Thymus (tissue), 11 donors: ENCODE data around the gene VANGL1. TPM values are rescaled to one million over a fixed set of nuclear protein-coding genes. Genes with fewer than 3 reads are reported as not detected.

ENCODE experiments used
- DNase-seq, 9 donors: peaks; one replicate each; pipeline ENCODE4 v3.0.0-alpha.2; 2013; ENCODE audit warnings: low spot score in 9 of 9, low read depth in 6 of 9, missing footprints in 1 of 9
- H3K27ac ChIP-seq, 2 donors: one replicate each; pipeline ENCODE4 v1.5.1; 2013; ENCODE audit warnings: control low read depth in 1 of 2, low read depth in 1 of 2, low read length in 1 of 2, mild to moderate bottlenecking in 1 of 2, moderate library complexity in 1 of 2
- H3K27me3 ChIP-seq, 2 donors: one replicate each; pipeline ENCODE4 v1.5.1; 2013; ENCODE audit warnings: low read length in 1 of 2; ENCODE audit not compliant: control insufficient read depth in 2 of 2, insufficient read depth in 1 of 2
- H3K36me3 ChIP-seq, 2 donors: one replicate each; pipeline ENCODE4 v1.5.1; 2013; ENCODE audit warnings: low read length in 1 of 2, mild to moderate bottlenecking in 1 of 2, moderate library complexity in 1 of 2; ENCODE audit not compliant: control insufficient read depth in 2 of 2, insufficient read depth in 2 of 2
- H3K4me1 ChIP-seq, 2 donors: one replicate each; pipeline ENCODE4 v1.5.1; 2013; ENCODE audit warnings: low read length in 2 of 2; ENCODE audit not compliant: control insufficient read depth in 2 of 2, insufficient read depth in 2 of 2
- H3K4me3 ChIP-seq, 2 donors: one replicate each; pipeline ENCODE4 v1.5.1; 2013; ENCODE audit warnings: low read length in 2 of 2, control low read depth in 1 of 2, mild to moderate bottlenecking in 1 of 2
- H3K9me3 ChIP-seq, 2 donors: one replicate each; pipeline ENCODE4 v1.5.1; 2013; ENCODE audit warnings: low read length in 1 of 2, mild to moderate bottlenecking in 1 of 2; ENCODE audit not compliant: control insufficient read depth in 2 of 2, insufficient read depth in 1 of 2
- WGBS: extraction: QIAGEN DNeasy Blood & Tissue Kit; methylation state at CpG from one replicate; pipeline ENCODE4 v1.1.7; 2013; 5-methylcytosine and 5-hydroxymethylcytosine counted together
- polyA plus RNA-seq: library from polyadenylated mRNA; stranded (reverse); fragments of 200-250 nt; gene quantifications from one replicate; pipeline ENCODE4 v1.2.3, GENCODE V29; 2013
- total RNA-seq: library from RNA; stranded (reverse); fragments of 120-200 nt; gene quantifications from one replicate; pipeline ENCODE4 v1.2.4, GENCODE V29; 2013
- donor health status: healthy.

Gene VANGL1
- total and polyA plus RNA-seq, 2 donors, result 2.9 to 6.7 TPM

- 94% methylated on average over 1 of the region's 1 CpG for WGBS
- Histone ChIP-seq H3K27me3 (no peaks in the 10 kb centered on the region), H3K9me3 (no peaks in the 10 kb centered on the region), H3K4me3 (no peak overlapping the region), H3K4me1 (peaks cover 34 to 49% of the 10 kb centered on the region in 2 donors), H3K36me3 (no peaks in the 10 kb centered on the region), H3K27ac (no peak overlapping the region)
- no peak for DNase-seq
Measured at GRCh38 chr1:115714572-115715141, 72.9 kb downstream of the VANGL1 start.

DNA sequence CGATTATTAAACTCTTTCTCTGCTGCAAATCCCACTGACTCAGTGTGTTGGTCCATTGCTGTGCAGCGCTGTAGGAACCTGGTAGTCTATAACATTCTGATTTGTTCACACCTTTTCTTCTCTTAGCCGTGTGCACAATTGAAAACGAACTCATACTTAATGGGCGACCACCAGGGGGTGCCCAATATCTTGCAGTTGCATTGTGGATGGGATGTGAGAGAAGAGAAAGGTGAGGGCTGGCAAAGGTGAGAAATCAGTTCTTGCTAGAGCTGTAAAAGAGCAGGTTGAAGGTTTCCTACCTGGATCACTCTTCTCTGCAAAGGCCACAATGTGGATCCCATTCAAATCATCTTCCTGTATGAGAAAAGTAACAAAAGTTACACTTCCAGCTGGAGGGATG, 75.8 kb downstream of the VANGL1 start:
- peaks cover 10 to 27% of the 10 kb centered on the region in 2 donors for H3K4me1 ChIP-seq
- H3K4me3 ChIP-seq, result no peak overlapping the region
- WGBS, result 59% methylated on average over 5 of the region's 5 CpGs
- H3K27ac ChIP-seq, result no peak overlapping the region
- H3K27me3 ChIP-seq, result no peaks in the 10 kb centered on the region
- H3K9me3 ChIP-seq, result no peaks in the 10 kb centered on the region
- H3K36me3 ChIP-seq, result no peaks in the 10 kb centered on the region
- DNase-seq, result peak in 5 of 9 donors; percentile 42 to 66 (median 47)

DNA sequence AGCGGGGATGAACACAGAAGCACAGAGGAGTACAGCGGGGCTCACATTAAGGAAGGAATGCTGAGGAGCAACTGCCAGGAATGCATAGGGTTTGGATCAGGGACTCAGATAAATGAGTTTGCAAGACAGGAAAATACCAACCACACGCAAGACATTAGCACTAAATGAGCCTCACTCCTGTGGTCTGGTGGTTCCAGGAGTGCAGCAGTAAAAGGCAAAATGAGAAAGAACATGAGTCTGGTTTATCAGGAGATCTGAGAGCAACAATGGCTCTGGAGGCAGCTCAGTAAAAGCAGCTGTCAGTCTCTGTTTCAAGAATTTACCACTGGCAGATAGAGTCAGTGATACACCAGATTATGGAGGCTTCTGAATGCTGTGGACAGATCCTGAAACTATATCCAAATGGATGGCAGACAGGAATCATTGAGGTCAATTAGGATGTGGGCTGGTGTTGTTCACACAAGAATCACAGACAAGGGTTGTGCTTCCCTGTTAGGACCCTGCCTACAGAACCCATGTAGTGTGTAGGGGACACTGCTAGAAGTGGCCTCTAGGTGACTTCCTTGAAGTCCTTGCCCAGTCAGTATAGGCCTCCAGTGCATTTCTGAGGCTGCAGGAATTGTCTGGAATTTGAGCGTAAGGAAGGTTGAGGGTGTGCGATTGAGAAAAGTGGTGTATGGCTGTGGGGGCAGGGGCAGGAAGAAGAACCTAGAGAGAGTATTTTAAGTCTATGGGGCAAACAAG, 76.4 kb downstream of the VANGL1 start:
- WGBS, result 84% methylated on average over 5 of the region's 5 CpGs
- Histone ChIP-seq H3K27ac (no peak overlapping the region), H3K36me3 (no peaks in the 10 kb centered on the region), H3K9me3 (no peaks in the 10 kb centered on the region), H3K4me1 (peaks cover 10 to 21% of the 10 kb centered on the region in 2 donors), H3K27me3 (no peaks in the 10 kb centered on the region), H3K4me3 (no peak overlapping the region)
- peak in 2 of 9 donors; percentile 30 to 67 for DNase-seq

DNA sequence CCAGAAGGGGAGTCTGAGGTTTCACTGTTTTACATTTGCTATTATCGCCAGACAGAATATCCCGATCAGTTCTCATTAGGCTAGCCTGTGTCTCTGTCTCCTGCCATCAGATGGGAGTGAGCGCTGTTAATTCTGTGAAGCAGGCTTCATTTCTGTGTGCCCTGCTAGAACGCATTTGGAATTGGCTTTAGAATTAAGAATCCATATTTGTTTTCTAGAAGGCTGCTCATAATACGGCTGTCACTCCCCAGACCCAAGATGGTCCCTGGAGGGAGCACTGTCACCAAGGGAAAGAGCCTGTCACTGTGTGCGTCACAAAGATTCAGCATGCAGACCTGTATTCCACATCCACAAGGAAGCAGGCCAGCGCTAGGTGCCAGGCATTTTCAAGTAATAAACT, 77.5 kb downstream of the VANGL1 start:
- Histone ChIP-seq H3K27ac (no peak overlapping the region), H3K9me3 (no peaks in the 10 kb centered on the region), H3K36me3 (no peaks in the 10 kb centered on the region), H3K27me3 (no peaks in the 10 kb centered on the region), H3K4me1 (peaks cover 10 to 13% of the 10 kb centered on the region in 2 donors), H3K4me3 (no peak overlapping the region)
- 98% methylated on average over 7 of the region's 7 CpGs for WGBS
- no peak for DNase-seq

- Histone ChIP-seq H3K36me3 (no peaks in the 10 kb centered on the region), H3K27me3 (no peaks in the 10 kb centered on the region), H3K27ac (no peak overlapping the region), H3K4me1 (peaks cover 10 to 13% of the 10 kb centered on the region in 2 donors), H3K4me3 (no peak overlapping the region), H3K9me3 (no peaks in the 10 kb centered on the region)
- DNase-seq, result no peak
- 93% methylated on average over 1 of the region's 1 CpG for WGBS
Measured at GRCh38 chr1:115722221-115722620, 80.5 kb downstream of the VANGL1 start.

GRCh38 chr1:115723756-115724155, 82.0 kb downstream of the VANGL1 start:
- Histone ChIP-seq H3K27ac (no peak overlapping the region), H3K4me3 (no peak overlapping the region), H3K36me3 (no peaks in the 10 kb centered on the region), H3K27me3 (no peaks in the 10 kb centered on the region), H3K4me1 (peaks cover 0 to under 1% of the 10 kb centered on the region in 2 donors), H3K9me3 (no peaks in the 10 kb centered on the region)
- WGBS, result 97% methylated on average over 5 of the region's 5 CpGs
- no peak for DNase-seq

DNA sequence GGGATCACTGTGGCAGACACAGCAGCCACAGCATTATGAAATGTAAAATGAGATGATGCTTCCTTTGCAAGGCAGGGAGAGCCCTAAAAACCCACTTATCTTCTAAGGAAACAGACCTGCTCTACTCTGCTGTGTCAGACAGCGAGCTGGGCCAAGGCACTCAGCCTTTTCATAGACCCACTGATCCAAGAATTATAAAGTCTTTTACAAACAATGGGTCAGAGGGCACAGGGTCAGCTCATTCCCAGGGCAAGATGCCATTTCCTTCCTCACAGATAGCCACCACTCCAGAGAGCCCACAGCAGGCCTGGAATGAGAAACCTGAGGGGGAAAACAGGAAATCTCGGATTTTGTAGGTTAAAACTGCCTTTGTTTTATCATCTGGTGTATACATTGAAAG, 83.8 kb downstream of the VANGL1 start:
- Histone ChIP-seq H3K27me3 (no peaks in the 10 kb centered on the region), H3K27ac (no peak overlapping the region), H3K36me3 (no peaks in the 10 kb centered on the region), H3K4me1 (no peaks in the 10 kb centered on the region), H3K9me3 (no peaks in the 10 kb centered on the region), H3K4me3 (no peak overlapping the region)
- DNase-seq, result no peak
- 87% methylated on average over 2 of the region's 2 CpGs for WGBS

DNA sequence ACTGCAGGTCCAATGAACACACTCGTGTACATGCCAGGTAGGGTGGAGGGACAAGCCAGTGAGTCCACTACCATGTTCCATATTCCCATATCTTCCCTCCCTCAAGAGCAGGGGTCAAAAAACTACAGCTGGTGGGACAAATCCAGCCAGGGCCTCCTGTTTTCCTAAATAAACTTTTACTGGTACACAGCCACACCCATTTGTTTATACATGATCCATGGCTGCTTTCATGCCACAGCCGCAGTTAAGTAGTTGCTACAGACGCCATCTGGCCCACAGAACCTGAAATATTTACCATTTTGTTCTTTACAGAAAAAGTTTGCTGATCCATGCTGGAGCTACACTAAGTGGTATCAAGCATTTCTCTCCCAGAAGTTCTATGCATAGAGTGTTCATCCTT, 84.4 kb downstream of the VANGL1 start:
- no peaks in the 10 kb centered on the region for H3K4me1 ChIP-seq
- no peak overlapping the region for H3K27ac ChIP-seq
- no peak for DNase-seq

GRCh38 chr1:115726570-115726969, 84.8 kb downstream of the VANGL1 start:
- no peak for DNase-seq
- no peak overlapping the region for H3K27ac ChIP-seq
- no peaks in the 10 kb centered on the region for H3K4me1 ChIP-seq

More for the DNA sequence above, 84.4 kb downstream of the VANGL1 start:
- no peaks in the 10 kb centered on the region for H3K36me3 ChIP-seq
- H3K27me3 ChIP-seq, result no peaks in the 10 kb centered on the region
- no peak overlapping the region for H3K4me3 ChIP-seq
- 94% methylated on average over 3 of the region's 3 CpGs for WGBS
- no peaks in the 10 kb centered on the region for H3K9me3 ChIP-seq

More at GRCh38 chr1:115726570-115726969, 84.8 kb downstream of the VANGL1 start:
- Histone ChIP-seq H3K4me3 (no peak overlapping the region), H3K36me3 (no peaks in the 10 kb centered on the region), H3K27me3 (no peaks in the 10 kb centered on the region), H3K9me3 (no peaks in the 10 kb centered on the region)
